Iris pigment epithelial cell (primary cell): Measurements from ENCODE around the gene CMTM8.

Source experiments
- DNase-seq: peaks from one replicate; pipeline ENCODE4 v3.0.0-alpha.2; 2011; ENCODE audit warnings: low read depth

The CMTM8 gene

GRCh38 chr3:32379831-32380500 lies 141.5 kb downstream of the CMTM8 start:
- no peak for DNase-seq

- DNase-seq: no peak
These were observed 143.4 kb downstream of the CMTM8 start for GRCh38 chr3:32381922-32382321.

GRCh38 chr3:32383136-32383711 lies 144.7 kb downstream of the CMTM8 start:
- no peak for DNase-seq

- peak; percentile 57 for DNase-seq
These were observed 146.5 kb downstream of the CMTM8 start for GRCh38 chr3:32384938-32385337.

- DNase-seq: no peak
These were observed 149.0 kb downstream of the CMTM8 start for GRCh38 chr3:32387512-32387911.

- DNase-seq: peak; percentile 47
These were observed 151.1 kb downstream of the CMTM8 start for GRCh38 chr3:32389577-32389976.

GRCh38 chr3:32391643-32392535 lies 153.4 kb downstream of the CMTM8 start, which contains the start of gene CMTM7:
TSS of gene CMTM7 (plus strand) at chr3:32391853. CDS start at chr3:32391907, 54 bp downstream.
- peak; percentile 48 for DNase-seq

- DNase-seq: peak; percentile 79
These were observed 154.2 kb downstream of the CMTM8 start for GRCh38 chr3:32392536-32393302.

GRCh38 chr3:32395496-32395895 lies 157.0 kb downstream of the CMTM8 start:
- no peak for DNase-seq

GRCh38 chr3:32397941-32398340 lies 159.5 kb downstream of the CMTM8 start:
- no peak for DNase-seq

- DNase-seq: peak; percentile 33
These were observed 160.1 kb downstream of the CMTM8 start for GRCh38 chr3:32398531-32398930.

- DNase-seq: peak; percentile 59
These were observed 160.6 kb downstream of the CMTM8 start for GRCh38 chr3:32399030-32399620.

GRCh38 chr3:32401126-32401525 lies 162.6 kb downstream of the CMTM8 start:
- no peak for DNase-seq

- peak; percentile 64 for DNase-seq
These were observed 163.1 kb downstream of the CMTM8 start for GRCh38 chr3:32401556-32402081.

- no peak for DNase-seq
These were observed 165.2 kb downstream of the CMTM8 start for GRCh38 chr3:32403663-32404062.

GRCh38 chr3:32404714-32405113 lies 166.2 kb downstream of the CMTM8 start:
- DNase-seq: no peak

- DNase-seq: peak; percentile 47
These were observed 166.7 kb downstream of the CMTM8 start for GRCh38 chr3:32405155-32405554.

GRCh38 chr3:32405711-32406323 lies 167.3 kb downstream of the CMTM8 start:
- no peak for DNase-seq

- no peak for DNase-seq
These were observed 168.3 kb downstream of the CMTM8 start for GRCh38 chr3:32406486-32407408.
